ENCODE measurements around the gene PDE3B. TPM values are rescaled to one million over a fixed set of nuclear protein-coding genes. Genes with fewer than 3 reads are reported as not detected.
"Not testable (repeated sequence)": the region's sequence is repeated elsewhere in the genome, so short reads cannot be mapped to it uniquely, and the experiment has no call there.

Gene PDE3B
- total RNA-seq, 4 donors from 2014 or later: 1.2 to 12.6 (median 2.1) TPM

- H3K27me3 ChIP-seq: no peaks in the 10 kb centered on the region
- H3K9me3 ChIP-seq: no peaks in the 10 kb centered on the region
- intact Hi-C loops (cut with DNase I): no loop called here
- no peak for TF ChIP-seq CTCF (IDR thresholded peaks at IDR 0.05)
- TF ChIP-seq POLR2A (IDR thresholded peaks at IDR 0.05): no peak
- H3K4me3 ChIP-seq: no peak overlapping the region
- no peaks in the 10 kb centered on the region for H3K4me1 ChIP-seq
- WGBS, 2 donors: 76 to 86% methylated on average over 5 of the region's 5 CpGs
- no peaks in the 10 kb centered on the region for H3K36me3 ChIP-seq
- DNase-seq: no peak
- peak overlapping the region in 3 of 4 donors; percentile 31 to 59 (median 48) for H3K27ac ChIP-seq
Measured at GRCh38 chr11:14622223-14622954, 21.2 kb upstream of the PDE3B start.

GRCh38 chr11:14623036-14623435 lies 20.6 kb upstream of the PDE3B start:
- DNase-seq: no peak
- H3K36me3 ChIP-seq: no peaks in the 10 kb centered on the region
- H3K9me3 ChIP-seq: no peaks in the 10 kb centered on the region
- no peak overlapping the region for H3K4me3 ChIP-seq
- H3K27ac ChIP-seq: peak overlapping the region in 3 of 4 donors; percentile 31 to 59 (median 34)
- no peak for TF ChIP-seq POLR2A (IDR thresholded peaks at IDR 0.05)
- TF ChIP-seq CTCF (IDR thresholded peaks at IDR 0.05): no peak
- no peaks in the 10 kb centered on the region for H3K27me3 ChIP-seq
- 88 to 100% methylated on average over 3 of the region's 3 CpGs for WGBS, 2 donors
- H3K4me1 ChIP-seq: no peaks in the 10 kb centered on the region
- intact Hi-C loops (cut with DNase I): no loop called here

GRCh38 chr11:14625586-14626205 lies 17.9 kb upstream of the PDE3B start:
- Histone ChIP-seq H3K4me1 (no peaks in the 10 kb centered on the region), H3K4me3 (no peak overlapping the region), H3K27ac (peak overlapping the region in 3 of 4 donors; percentile 1 to 42 (median 36)), H3K27me3 (no peaks in the 10 kb centered on the region), H3K9me3 (no peaks in the 10 kb centered on the region), H3K36me3 (no peaks in the 10 kb centered on the region)
- intact Hi-C loops (cut with DNase I): no loop called here
- DNase-seq: no peak
- TF ChIP-seq CTCF (IDR thresholded peaks at IDR 0.05): no peak
- no peak for TF ChIP-seq POLR2A (IDR thresholded peaks at IDR 0.05)
- 29 to 33% methylated on average over 3 of the region's 3 CpGs for WGBS, 2 donors

- no peaks in the 10 kb centered on the region for H3K9me3 ChIP-seq
- intact Hi-C loops (cut with DNase I): no loop called here
- no peak for TF ChIP-seq POLR2A (IDR thresholded peaks at IDR 0.05)
- no peak for TF ChIP-seq CTCF (IDR thresholded peaks at IDR 0.05)
- no peak overlapping the region for H3K4me3 ChIP-seq
- H3K27me3 ChIP-seq: no peaks in the 10 kb centered on the region
- no peak for DNase-seq
- WGBS, 2 donors: 71 to 78% methylated on average over 3 of the region's 3 CpGs
- H3K4me1 ChIP-seq: no peaks in the 10 kb centered on the region
- no peaks in the 10 kb centered on the region for H3K36me3 ChIP-seq
- no peak overlapping the region for H3K27ac ChIP-seq
Measured at GRCh38 chr11:14626650-14627049, 17.0 kb upstream of the PDE3B start.

GRCh38 chr11:14633506-14634224 lies 9.9 kb upstream of the PDE3B start:
- WGBS, 2 donors: 85 to 88% methylated on average over 5 to 7 of the region's 26 CpGs
- H3K27ac ChIP-seq; H3K9me3 ChIP-seq; DNase-seq; H3K4me1 ChIP-seq; H3K4me3 ChIP-seq; intact Hi-C loops (cut with DNase I); H3K27me3 ChIP-seq; H3K36me3 ChIP-seq: not testable (repeated sequence)
